H1 (cell line): ENCODE results near the gene MATK. TPM values are rescaled to one million over a fixed set of nuclear protein-coding genes. Genes with fewer than 3 reads are reported as not detected.

Source experiments
- BCL11A ChIP-seq, 2 experiments: IDR thresholded peaks; one replicate each; pipeline ENCODE4 v1.6.1; 2011; ENCODE audit warnings: low read depth in 2 of 2, low read length in 2 of 2, mild to moderate bottlenecking in 2 of 2
- POLR2AphosphoS5 ChIP-seq: IDR thresholded peaks from 2 replicates; pipeline ENCODE4 v1.6.1; 2011; ENCODE audit warnings: low read depth, low read length
- RAD21 ChIP-seq, 2 experiments: IDR thresholded peaks in 1 of 2; conservative IDR thresholded peaks in 1 of 2; 2 replicates each; pipeline ENCODE4 v1.6.1; 2011; ENCODE audit warnings: low read depth in 2 of 2, low read length in 2 of 2, improper control_type of control experiment in 1 of 2, inconsistent platforms in 1 of 2, mild to moderate bottlenecking in 1 of 2, moderate library complexity in 1 of 2
- RNF2 ChIP-seq: fragments of 200-900, 300-1000 bp; sonication (generic); IDR thresholded peaks from 2 replicates; pipeline ENCODE4 v1.7.1; 2016; ENCODE audit warnings: borderline replicate concordance, low read depth, mild to moderate bottlenecking, antibody characterized with exemption, low read length; ENCODE audit not compliant: poor library complexity, severe bottlenecking; ENCODE audit errors: missing control alignments
- SIRT6 ChIP-seq: IDR thresholded peaks from one replicate; pipeline ENCODE4 v1.7.1; 2012; ENCODE audit warnings: low read length, inconsistent platforms
- polyA plus RNA-seq, 7 experiments: library from polyadenylated mRNA; depleted of rRNA in 3 of 7; stranded (reverse) in 5 of 7; unstranded in 2 of 7; fragments of >200 nt in 5 of 7; fragments of 200-250 nt in 2 of 7; gene quantifications; 1 replicate in 5 of 7; 2 replicates in 1 of 7; 4 replicates in 1 of 7; pipeline versions ENCODE4 v1.2.1 to v1.2.3, GENCODE V29; 2011 to 2013; ENCODE audit warnings: missing spikeins in 2 of 7, mixed read lengths in 2 of 7
- total RNA-seq: library from RNA; stranded (reverse); fragmentation: NEBNext Ultra II Directional; extraction: Animal tissue kit (Norgen Biotek cat#: 25700); gene quantifications from 2 replicates; pipeline ENCODE4 v1.2.1, GENCODE V29; 2021

The MATK gene
- total and polyA plus RNA-seq, 2 of the 8 experiments (the other 6 are each of a cell fraction or from before 2014, with no cell fraction given) = 20.5 to 21.4 TPM

DNA sequence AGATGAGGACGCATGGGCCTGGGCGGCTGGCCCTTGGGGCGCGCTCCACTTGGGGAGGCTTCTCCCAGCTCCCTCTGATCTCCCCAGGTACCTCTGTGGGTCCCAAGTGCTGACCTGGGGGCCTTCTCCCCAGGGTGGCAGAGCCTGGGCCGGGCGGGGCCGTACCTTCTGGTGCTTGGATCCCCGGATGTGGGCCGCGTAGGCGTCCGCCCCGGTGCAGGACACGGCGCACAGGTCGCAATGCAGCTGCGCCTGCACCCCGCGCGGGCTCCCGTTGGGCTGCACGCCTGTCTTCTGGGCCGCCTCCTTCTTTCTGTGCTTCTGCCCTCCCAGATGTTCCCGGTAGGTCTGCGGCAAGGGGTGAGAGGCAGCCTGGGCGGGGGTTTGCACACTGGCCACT is 41.1 kb upstream of the MATK start (continued):
- TF ChIP-seq RAD21 (IDR thresholded peaks at IDR 0.05 in 1 of 2, conservative IDR thresholded peaks at IDR 0.05 in 1 of 2; ENCODE audit: low read depth in 2 of 2, low read length in 2 of 2) = no peak
- TF ChIP-seq POLR2AphosphoS5 = no peak
- TF ChIP-seq RNF2 = no peak
- no peak for TF ChIP-seq BCL11A (IDR thresholded peaks at IDR 0.05; ENCODE audit: low read depth in 2 of 2, low read length in 2 of 2)
- no peak for TF ChIP-seq SIRT6
